Muscle layer of duodenum (tissue), 2 donors: ENCODE data around the gene CLEC4F.

ENCODE experiments used
- H3K27ac ChIP-seq: one replicate; pipeline ENCODE4 v1.7.0; 2013; ENCODE audit warnings: mild to moderate bottlenecking, low read length
- H3K27me3 ChIP-seq: one replicate; pipeline ENCODE4 v1.7.0; 2013; ENCODE audit warnings: low read depth, mild to moderate bottlenecking, control low read depth, low read length
- H3K36me3 ChIP-seq, 2 donors: one replicate each; pipeline ENCODE4 v1.7.0; 2013; ENCODE audit warnings: low read length in 2 of 2, control low read depth in 1 of 2, mild to moderate bottlenecking in 1 of 2; ENCODE audit not compliant: insufficient read depth in 2 of 2, control insufficient read depth in 1 of 2
- H3K4me1 ChIP-seq, 2 donors: one replicate each; pipeline ENCODE4 v1.7.0; 2013; ENCODE audit warnings: low read length in 2 of 2, mild to moderate bottlenecking in 2 of 2, control low read depth in 1 of 2, moderate library complexity in 1 of 2; ENCODE audit not compliant: insufficient read depth in 2 of 2, control insufficient read depth in 1 of 2
- H3K4me3 ChIP-seq, 2 donors: one replicate each; pipeline ENCODE4 v1.7.0; 2013; ENCODE audit warnings: low read length in 2 of 2, low read depth in 1 of 2, mild to moderate bottlenecking in 1 of 2
- H3K9me3 ChIP-seq, 2 donors: one replicate each; pipeline ENCODE4 v1.7.0; 2013; ENCODE audit warnings: low read length in 2 of 2, control low read depth in 1 of 2, mild to moderate bottlenecking in 1 of 2; ENCODE audit not compliant: control insufficient read depth in 1 of 2
- donor health status: healthy.

The CLEC4F gene

GRCh38 chr2:70820499-70820898, at the start of gene CLEC4F:
CLEC4F (minus strand) TSS chr2:70820599; CDS start chr2:70820523, 76 bp downstream.
- Histone ChIP-seq H3K36me3 (no peaks in the 10 kb centered on the region), H3K27me3 (no peaks in the 10 kb centered on the region), H3K4me1 (no peaks in the 10 kb centered on the region), H3K4me3 (no peak within 1 kb of the TSS), H3K9me3 (no peaks in the 10 kb centered on the region), H3K27ac (no peak within 1 kb of the TSS)

- peaks cover 11% of the 10 kb centered on the region for H3K27me3 ChIP-seq
- H3K27ac ChIP-seq = no peak overlapping the region
- no peaks in the 10 kb centered on the region for H3K9me3 ChIP-seq
- no peak overlapping the region for H3K4me3 ChIP-seq
- H3K36me3 ChIP-seq = no peaks in the 10 kb centered on the region
- peaks cover 0 to 8% of the 10 kb centered on the region in 2 donors for H3K4me1 ChIP-seq
These were observed 48.6 kb upstream of the CLEC4F start for GRCh38 chr2:70868970-70869369.

GRCh38 chr2:70861777-70862625, 41.6 kb upstream of the CLEC4F start:
- H3K36me3 ChIP-seq = no peaks in the 10 kb centered on the region
- no peak overlapping the region for H3K27ac ChIP-seq
- peaks cover 23% of the 10 kb centered on the region for H3K27me3 ChIP-seq
- peaks cover 0 to 7% of the 10 kb centered on the region in 2 donors for H3K4me1 ChIP-seq
- H3K4me3 ChIP-seq = no peak overlapping the region
- H3K9me3 ChIP-seq = no peaks in the 10 kb centered on the region

- Histone ChIP-seq H3K36me3 (no peaks in the 10 kb centered on the region), H3K4me1 (no peaks in the 10 kb centered on the region), H3K9me3 (no peaks in the 10 kb centered on the region), H3K27me3 (peaks cover 4% of the 10 kb centered on the region), H3K27ac (no peak overlapping the region), H3K4me3 (no peak overlapping the region)
These were observed 35.3 kb upstream of the CLEC4F start for GRCh38 chr2:70855667-70856066.

- Histone ChIP-seq H3K27ac (no peak overlapping the region), H3K9me3 (no peaks in the 10 kb centered on the region), H3K27me3 (no peaks in the 10 kb centered on the region), H3K36me3 (no peaks in the 10 kb centered on the region), H3K4me3 (no peak overlapping the region), H3K4me1 (no peaks in the 10 kb centered on the region)
These were observed 34.0 kb upstream of the CLEC4F start for GRCh38 chr2:70854411-70854810.

GRCh38 chr2:70852824-70853223, 32.4 kb upstream of the CLEC4F start:
- Histone ChIP-seq H3K27ac (no peak overlapping the region), H3K4me3 (no peak overlapping the region), H3K36me3 (no peaks in the 10 kb centered on the region), H3K4me1 (no peaks in the 10 kb centered on the region), H3K9me3 (no peaks in the 10 kb centered on the region), H3K27me3 (no peaks in the 10 kb centered on the region)

- Histone ChIP-seq H3K4me3 (no peak overlapping the region), H3K27ac (no peak overlapping the region), H3K27me3 (no peaks in the 10 kb centered on the region), H3K4me1 (no peaks in the 10 kb centered on the region), H3K9me3 (no peaks in the 10 kb centered on the region), H3K36me3 (no peaks in the 10 kb centered on the region)
These were observed 31.3 kb upstream of the CLEC4F start for GRCh38 chr2:70851704-70852103.

- no peaks in the 10 kb centered on the region for H3K27me3 ChIP-seq
- no peaks in the 10 kb centered on the region for H3K36me3 ChIP-seq
- H3K4me3 ChIP-seq = no peak overlapping the region
- no peak overlapping the region for H3K27ac ChIP-seq
- no peaks in the 10 kb centered on the region for H3K9me3 ChIP-seq
- no peaks in the 10 kb centered on the region for H3K4me1 ChIP-seq
These were observed 30.5 kb upstream of the CLEC4F start for GRCh38 chr2:70850925-70851324.

GRCh38 chr2:70842401-70842800, 22.0 kb upstream of the CLEC4F start:
- Histone ChIP-seq H3K36me3 (no peaks in the 10 kb centered on the region), H3K4me1 (no peaks in the 10 kb centered on the region), H3K27me3 (no peaks in the 10 kb centered on the region), H3K27ac (no peak overlapping the region), H3K9me3 (no peaks in the 10 kb centered on the region), H3K4me3 (no peak overlapping the region)

- Histone ChIP-seq H3K4me3 (no peak overlapping the region), H3K27ac (no peak overlapping the region), H3K4me1 (no peaks in the 10 kb centered on the region), H3K27me3 (no peaks in the 10 kb centered on the region), H3K9me3 (no peaks in the 10 kb centered on the region), H3K36me3 (no peaks in the 10 kb centered on the region)
These were observed 17.9 kb upstream of the CLEC4F start for GRCh38 chr2:70837980-70838925.

GRCh38 chr2:70835643-70836042, 15.2 kb upstream of the CLEC4F start, which contains the start of gene CD207:
CD207 (minus strand) TSS chr2:70835816; CDS start chr2:70835776, 40 bp downstream.
- no peaks in the 10 kb centered on the region for H3K36me3 ChIP-seq
- no peaks in the 10 kb centered on the region for H3K9me3 ChIP-seq
- no peaks in the 10 kb centered on the region for H3K27me3 ChIP-seq
- H3K4me1 ChIP-seq = no peaks in the 10 kb centered on the region
- H3K4me3 ChIP-seq = no peak within 1 kb of the TSS
- H3K27ac ChIP-seq = no peak within 1 kb of the TSS
